ENCODE results near the gene CDKN1B.

CDKN1B gene

GRCh38 chr12:12696562-12697383, 20.4 kb upstream of the CDKN1B start:
- TF ChIP-seq TAF1 (IDR thresholded peaks at IDR 0.05; ENCODE audit: borderline replicate concordance, insufficient read depth, low read length) (no peak), FOXP2 (optimal IDR thresholded peaks at IDR 0.05; ENCODE audit: borderline replicate concordance, extremely low read depth, extremely low read length, insufficient read depth) (peak; percentile 91)

- TF ChIP-seq POLR2AphosphoS5 (IDR thresholded peaks at IDR 0.05; ENCODE audit: low read depth, low read length) (no peak), TAF1 (IDR thresholded peaks at IDR 0.05; ENCODE audit: borderline replicate concordance, insufficient read depth, low read length) (no peak), REST (IDR thresholded peaks at IDR 0.05; ENCODE audit: insufficient read depth in 1 of 2, low read depth in 2 of 2, low read length in 2 of 2) (no peak), SIN3A (IDR thresholded peaks at IDR 0.05; ENCODE audit: borderline replicate concordance, insufficient read depth, low read length) (no peak), FOXP2 (optimal IDR thresholded peaks at IDR 0.05; ENCODE audit: borderline replicate concordance, extremely low read depth, extremely low read length, insufficient read depth) (no peak)
Measured at GRCh38 chr12:12699345-12699744, 17.8 kb upstream of the CDKN1B start.

DNA sequence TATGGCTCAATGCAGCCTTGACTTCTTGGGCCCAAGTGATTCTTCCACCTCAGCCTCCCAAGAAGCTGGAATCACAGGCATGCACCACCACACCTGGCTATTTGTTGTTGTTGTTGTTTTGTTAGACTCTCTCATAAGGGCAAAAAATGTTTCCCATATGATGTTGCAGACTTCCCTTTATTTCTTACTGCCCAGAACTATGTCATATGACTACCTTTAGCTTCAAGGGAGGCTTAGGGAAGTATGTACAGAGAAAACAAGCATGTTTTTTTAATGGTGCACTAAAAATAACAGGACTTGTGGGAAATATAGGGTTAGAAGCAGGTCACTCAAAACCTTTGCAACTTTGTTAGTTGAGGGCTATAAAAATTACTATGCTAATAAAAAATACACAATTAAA, 16.9 kb upstream of the CDKN1B start:
- TF ChIP-seq SIN3A (IDR thresholded peaks at IDR 0.05; ENCODE audit: borderline replicate concordance, insufficient read depth, low read length) (no peak), TAF1 (IDR thresholded peaks at IDR 0.05; ENCODE audit: borderline replicate concordance, insufficient read depth, low read length) (no peak), POLR2AphosphoS5 (IDR thresholded peaks at IDR 0.05; ENCODE audit: low read depth, low read length) (no peak), REST (IDR thresholded peaks at IDR 0.05; ENCODE audit: insufficient read depth in 1 of 2, low read depth in 2 of 2, low read length in 2 of 2) (no peak), FOXP2 (optimal IDR thresholded peaks at IDR 0.05; ENCODE audit: borderline replicate concordance, extremely low read depth, extremely low read length, insufficient read depth) (no peak)

- TF ChIP-seq REST (IDR thresholded peaks at IDR 0.05; ENCODE audit: insufficient read depth in 1 of 2, low read depth in 2 of 2, low read length in 2 of 2): no peak
- TF ChIP-seq FOXP2 (optimal IDR thresholded peaks at IDR 0.05; ENCODE audit: borderline replicate concordance, extremely low read depth, extremely low read length, insufficient read depth): no peak
- no peak for TF ChIP-seq POLR2AphosphoS5 (IDR thresholded peaks at IDR 0.05; ENCODE audit: low read depth, low read length)
Measured at GRCh38 chr12:12701457-12701856, 15.7 kb upstream of the CDKN1B start.

- TF ChIP-seq REST (IDR thresholded peaks at IDR 0.05; ENCODE audit: insufficient read depth in 1 of 2, low read depth in 2 of 2, low read length in 2 of 2) (no peak), SIN3A (IDR thresholded peaks at IDR 0.05; ENCODE audit: borderline replicate concordance, insufficient read depth, low read length) (no peak), FOXP2 (optimal IDR thresholded peaks at IDR 0.05; ENCODE audit: borderline replicate concordance, extremely low read depth, extremely low read length, insufficient read depth) (no peak), POLR2AphosphoS5 (IDR thresholded peaks at IDR 0.05; ENCODE audit: low read depth, low read length) (no peak), TAF1 (IDR thresholded peaks at IDR 0.05; ENCODE audit: borderline replicate concordance, insufficient read depth, low read length) (no peak)
Measured at GRCh38 chr12:12704593-12705230, 12.5 kb upstream of the CDKN1B start.

Data from PFSK-1 (cell line).